NCI-H1048 (cell line): ENCODE data around the gene GTF3C4.
A peak's percentile ranks its signal among the peaks of the same experiment; 100 is the strongest.

Experiments
- DNase-seq: peaks from one replicate; lab custom pipeline; 2025; lab: John Stamatoyannopoulos, UW

The GTF3C4 gene, protein sequence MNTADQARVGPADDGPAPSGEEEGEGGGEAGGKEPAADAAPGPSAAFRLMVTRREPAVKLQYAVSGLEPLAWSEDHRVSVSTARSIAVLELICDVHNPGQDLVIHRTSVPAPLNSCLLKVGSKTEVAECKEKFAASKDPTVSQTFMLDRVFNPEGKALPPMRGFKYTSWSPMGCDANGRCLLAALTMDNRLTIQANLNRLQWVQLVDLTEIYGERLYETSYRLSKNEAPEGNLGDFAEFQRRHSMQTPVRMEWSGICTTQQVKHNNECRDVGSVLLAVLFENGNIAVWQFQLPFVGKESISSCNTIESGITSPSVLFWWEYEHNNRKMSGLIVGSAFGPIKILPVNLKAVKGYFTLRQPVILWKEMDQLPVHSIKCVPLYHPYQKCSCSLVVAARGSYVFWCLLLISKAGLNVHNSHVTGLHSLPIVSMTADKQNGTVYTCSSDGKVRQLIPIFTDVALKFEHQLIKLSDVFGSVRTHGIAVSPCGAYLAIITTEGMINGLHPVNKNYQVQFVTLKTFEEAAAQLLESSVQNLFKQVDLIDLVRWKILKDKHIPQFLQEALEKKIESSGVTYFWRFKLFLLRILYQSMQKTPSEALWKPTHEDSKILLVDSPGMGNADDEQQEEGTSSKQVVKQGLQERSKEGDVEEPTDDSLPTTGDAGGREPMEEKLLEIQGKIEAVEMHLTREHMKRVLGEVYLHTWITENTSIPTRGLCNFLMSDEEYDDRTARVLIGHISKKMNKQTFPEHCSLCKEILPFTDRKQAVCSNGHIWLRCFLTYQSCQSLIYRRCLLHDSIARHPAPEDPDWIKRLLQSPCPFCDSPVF

GRCh38 chr9:132670457-132671391, at the start of gene GTF3C4:
Gene GTF3C4, plus strand, starts transcription at chr9:132670464. Its CDS starts 135 bp downstream, at chr9:132670599.
- DNase-seq, result no peak

GRCh38 chr9:132622159-132622558, 48.1 kb upstream of the GTF3C4 start:
- no peak for DNase-seq

- DNase-seq, result no peak
Observed at GRCh38 chr9:132626285-132626684, 44.0 kb upstream of the GTF3C4 start.

GRCh38 chr9:132627106-132627505, 43.2 kb upstream of the GTF3C4 start:
- DNase-seq, result no peak

- no peak for DNase-seq
Observed at GRCh38 chr9:132627594-132627993, 42.7 kb upstream of the GTF3C4 start.

DNA sequence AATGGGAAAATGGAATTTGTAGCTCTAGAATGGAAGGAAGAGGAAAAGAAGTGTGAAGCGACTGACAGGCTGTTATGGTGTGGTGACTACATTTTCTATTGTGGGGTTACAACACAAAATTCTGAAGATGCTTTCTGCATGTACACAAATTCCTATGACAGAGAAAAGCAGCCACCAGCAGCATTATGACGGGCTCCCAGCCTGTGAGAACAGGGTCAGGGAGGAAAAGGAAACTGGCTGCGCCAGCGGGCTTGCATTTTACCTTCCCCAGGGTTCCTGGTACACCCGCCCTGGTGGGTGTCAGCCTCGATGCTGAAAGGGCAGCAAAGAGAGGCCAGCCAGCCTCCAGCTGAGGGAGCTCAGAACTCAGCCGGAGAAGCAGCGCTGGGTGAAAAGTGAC, 41.5 kb upstream of the GTF3C4 start:
- DNase-seq, result no peak

DNA sequence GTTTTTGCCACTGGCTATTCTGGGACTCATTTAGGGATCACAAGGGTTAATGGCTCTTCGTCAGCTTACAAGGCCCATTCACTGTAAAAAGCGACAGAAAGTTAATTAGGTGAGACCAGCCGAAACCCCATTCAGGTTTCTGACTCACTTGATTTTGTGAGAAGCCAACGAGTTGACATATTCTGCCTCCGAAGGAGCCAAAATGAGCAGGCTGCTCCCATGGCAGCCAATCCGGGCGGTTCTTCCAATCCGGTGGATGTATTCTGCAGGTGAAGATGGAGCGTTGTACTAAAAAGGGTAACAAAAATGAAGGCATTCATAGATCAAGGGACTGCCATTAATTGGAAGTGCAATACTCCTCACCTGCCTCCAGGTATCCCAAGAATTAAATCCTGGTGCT, 40.1 kb upstream of the GTF3C4 start:
- DNase-seq, result no peak

DNA sequence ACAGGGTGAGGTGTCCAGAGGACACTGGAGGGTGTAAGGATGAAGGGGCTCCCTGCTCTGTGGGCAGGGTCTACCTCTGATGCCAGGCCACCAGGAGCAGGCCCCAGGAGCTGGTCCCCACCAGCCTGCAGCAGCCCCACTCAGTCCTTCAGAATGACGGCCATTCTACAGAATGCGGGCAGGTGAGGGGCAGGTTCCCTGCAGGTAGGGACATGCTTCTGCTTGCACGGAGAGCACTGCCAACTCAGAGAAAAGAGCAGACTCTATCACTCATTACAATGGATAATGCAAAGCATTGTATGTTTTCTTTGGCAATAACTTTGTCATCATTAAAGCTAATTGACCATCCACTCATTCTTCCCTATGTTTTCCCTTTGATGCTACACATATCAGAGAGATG, 39.5 kb upstream of the GTF3C4 start:
- DNase-seq, result no peak

DNA sequence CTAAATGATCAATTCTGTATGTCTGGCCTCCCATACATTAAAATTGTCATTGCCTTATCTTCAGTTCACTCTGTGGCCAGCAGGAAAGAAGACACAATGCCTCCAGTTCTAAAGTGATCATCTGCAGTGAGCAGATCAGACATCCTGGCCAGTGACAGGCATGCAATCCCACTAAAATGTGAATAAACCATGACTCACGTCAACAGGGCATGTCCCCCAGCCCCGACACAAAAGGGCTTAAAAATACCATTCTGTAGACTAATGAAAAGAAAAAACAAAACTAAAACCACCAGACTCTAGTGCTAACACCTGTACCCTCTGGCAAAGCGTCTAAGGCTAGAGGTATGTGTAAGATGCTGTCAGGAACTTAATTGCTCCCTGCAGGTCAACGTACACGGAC, 39.0 kb upstream of the GTF3C4 start:
- no peak for DNase-seq

DNA sequence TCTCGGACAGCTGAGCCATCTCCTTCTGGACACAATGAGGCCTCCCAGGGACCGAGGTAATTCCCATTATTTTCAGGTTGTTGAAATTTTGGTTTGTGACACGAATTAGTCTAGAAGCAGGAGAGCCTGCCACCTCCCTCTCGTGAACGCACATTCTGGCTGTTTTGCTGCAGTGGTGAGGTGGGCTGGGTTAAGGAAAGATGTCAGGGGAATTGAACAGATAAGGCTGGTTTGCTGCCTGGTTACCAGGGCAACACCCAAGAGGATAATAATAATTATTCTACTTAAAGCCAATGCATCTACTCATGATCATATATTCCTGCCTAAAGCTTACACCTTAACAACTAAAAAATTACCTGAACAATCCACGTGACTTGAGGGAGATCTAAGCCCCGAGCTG, 38.6 kb upstream of the GTF3C4 start:
- DNase-seq, result no peak

GRCh38 chr9:132632413-132633129, 37.7 kb upstream of the GTF3C4 start:
- no peak for DNase-seq

- DNase-seq, result no peak
Observed at GRCh38 chr9:132634327-132634726, 35.9 kb upstream of the GTF3C4 start.

DNA sequence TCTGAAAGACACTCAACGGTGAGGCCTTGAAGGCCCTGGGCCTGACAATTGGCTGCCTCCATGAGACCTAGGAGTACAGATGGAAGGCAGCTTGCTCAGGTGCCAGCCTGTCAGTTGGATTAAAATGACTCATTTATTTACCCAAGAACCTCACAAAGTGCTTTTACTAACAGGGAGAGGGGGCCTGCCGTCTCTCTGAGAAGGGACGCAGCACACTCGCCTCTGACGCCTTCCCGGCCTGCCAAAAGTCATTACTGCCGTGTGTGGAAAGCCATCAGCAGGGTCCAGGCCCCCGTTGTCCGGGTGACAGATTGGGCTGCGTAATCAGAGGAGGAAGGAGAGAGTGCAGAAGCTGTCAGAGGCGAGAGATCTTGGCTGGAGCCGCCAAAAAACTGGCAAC, 32.9 kb upstream of the GTF3C4 start:
- DNase-seq, result no peak

DNA sequence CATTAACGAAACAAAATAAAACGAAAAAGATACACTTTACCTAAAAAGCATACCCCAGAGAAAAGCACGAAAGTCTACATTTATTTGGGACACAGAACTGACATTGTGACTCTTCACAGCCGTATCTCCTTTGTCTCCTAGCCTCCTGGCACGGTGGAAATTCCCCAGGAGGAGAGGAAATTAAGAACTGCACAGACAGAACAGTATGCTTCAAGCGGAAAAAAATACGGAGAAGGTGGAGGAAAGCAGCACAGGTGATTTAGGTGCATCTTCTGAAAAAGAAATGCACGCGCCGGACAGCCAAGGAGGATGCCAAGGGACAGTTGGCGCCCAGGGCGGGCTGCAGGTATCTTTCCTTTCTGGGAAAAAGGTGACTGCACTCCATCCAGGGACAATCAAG, 32.5 kb upstream of the GTF3C4 start:
- no peak for DNase-seq

- DNase-seq, result no peak
Observed at GRCh38 chr9:132638240-132638639, 32.0 kb upstream of the GTF3C4 start.

GRCh38 chr9:132639322-132639721, 30.9 kb upstream of the GTF3C4 start:
- DNase-seq, result peak; percentile 66

- no peak for DNase-seq
Observed at GRCh38 chr9:132641216-132641615, 29.0 kb upstream of the GTF3C4 start.

- DNase-seq, result no peak
Observed at GRCh38 chr9:132644251-132644650, 26.0 kb upstream of the GTF3C4 start.

- no peak for DNase-seq
Observed at GRCh38 chr9:132645306-132645705, 25.0 kb upstream of the GTF3C4 start.

DNA sequence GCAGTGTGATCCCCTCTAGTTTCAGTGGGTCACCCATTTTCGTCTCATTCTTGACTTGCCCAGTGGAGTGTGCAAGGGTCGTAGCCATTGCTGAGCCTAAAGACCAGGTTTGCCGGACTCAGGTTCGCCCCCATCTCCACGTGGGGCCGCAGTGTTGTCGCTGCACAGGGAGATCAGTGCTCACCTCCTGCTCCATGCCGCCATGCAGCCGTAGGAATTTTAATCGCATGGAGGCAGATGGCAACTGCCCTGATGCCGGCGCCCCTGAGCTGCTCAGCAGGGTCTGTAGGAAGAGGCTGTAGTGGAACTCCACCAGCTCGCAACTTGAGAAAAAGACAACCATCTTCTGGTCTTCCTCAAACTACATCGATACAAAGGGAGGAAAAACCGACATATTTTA, 24.6 kb upstream of the GTF3C4 start:
- no peak for DNase-seq

DNA sequence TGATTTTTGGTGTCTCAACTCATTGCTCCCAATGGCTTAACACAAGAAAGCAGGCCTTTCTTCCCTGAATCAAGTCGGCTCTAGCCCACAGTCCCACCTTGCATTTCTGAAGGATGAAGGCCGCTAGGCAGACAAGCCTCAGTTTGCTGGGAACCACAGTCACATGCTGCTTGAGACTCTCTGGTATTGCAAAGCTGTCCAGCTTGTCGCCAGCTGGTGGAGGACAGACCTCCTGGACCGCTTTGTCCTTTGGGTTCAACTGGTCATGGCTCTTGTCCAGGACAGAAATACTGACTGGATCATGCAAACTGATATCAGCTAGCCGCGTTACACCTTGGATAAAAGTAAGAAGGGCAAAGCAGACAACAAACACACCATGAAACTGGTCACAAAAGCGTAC, 23.5 kb upstream of the GTF3C4 start:
- no peak for DNase-seq

DNA sequence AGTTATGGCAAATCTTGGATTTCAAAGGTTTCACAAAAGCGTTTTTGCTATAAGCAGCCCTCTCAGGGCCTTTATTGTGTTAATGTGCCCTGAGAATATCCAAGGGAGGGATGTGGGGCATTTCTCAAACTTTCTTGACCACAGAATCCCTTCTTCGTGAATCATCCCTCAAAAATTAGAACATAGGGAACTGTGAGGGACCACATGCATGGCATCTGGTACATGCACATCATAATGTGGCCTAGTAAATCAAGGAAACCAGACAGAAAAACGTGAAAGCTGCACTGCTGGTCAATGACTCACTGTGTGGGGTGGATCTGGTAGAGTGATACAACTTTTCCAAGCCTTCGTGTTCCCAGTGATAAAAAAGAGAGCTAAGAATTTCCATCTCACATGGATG, 22.9 kb upstream of the GTF3C4 start:
- DNase-seq, result no peak
